ENCODE data around the gene ZIC1.

GRCh38 chr3:147424581-147425387, 15.6 kb downstream of the ZIC1 start:
- TF ChIP-seq POLR2A (IDR thresholded peaks at IDR 0.05), result no peak
- TF ChIP-seq CTCF (IDR thresholded peaks at IDR 0.05), result no peak

Measured in tibial nerve (tissue), 3 donors.